GM19025 (cell line): Measurements from ENCODE around the gene PUS10.
"Not testable (repeated sequence)": the region's sequence is repeated elsewhere in the genome, so short reads cannot be mapped to it uniquely, and the experiment has no call there.

Experiments
- ATAC-seq: cut with Tn5 transposase; IDR thresholded peaks from one replicate; pipeline ENCODE4 v1.9.1; 2021; ENCODE audit warnings: mild to moderate bottlenecking, low read depth, moderate library complexity; ENCODE audit not compliant: unreplicated experiment

PUS10 gene, protein sequence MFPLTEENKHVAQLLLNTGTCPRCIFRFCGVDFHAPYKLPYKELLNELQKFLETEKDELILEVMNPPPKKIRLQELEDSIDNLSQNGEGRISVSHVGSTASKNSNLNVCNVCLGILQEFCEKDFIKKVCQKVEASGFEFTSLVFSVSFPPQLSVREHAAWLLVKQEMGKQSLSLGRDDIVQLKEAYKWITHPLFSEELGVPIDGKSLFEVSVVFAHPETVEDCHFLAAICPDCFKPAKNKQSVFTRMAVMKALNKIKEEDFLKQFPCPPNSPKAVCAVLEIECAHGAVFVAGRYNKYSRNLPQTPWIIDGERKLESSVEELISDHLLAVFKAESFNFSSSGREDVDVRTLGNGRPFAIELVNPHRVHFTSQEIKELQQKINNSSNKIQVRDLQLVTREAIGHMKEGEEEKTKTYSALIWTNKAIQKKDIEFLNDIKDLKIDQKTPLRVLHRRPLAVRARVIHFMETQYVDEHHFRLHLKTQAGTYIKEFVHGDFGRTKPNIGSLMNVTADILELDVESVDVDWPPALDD

DNA sequence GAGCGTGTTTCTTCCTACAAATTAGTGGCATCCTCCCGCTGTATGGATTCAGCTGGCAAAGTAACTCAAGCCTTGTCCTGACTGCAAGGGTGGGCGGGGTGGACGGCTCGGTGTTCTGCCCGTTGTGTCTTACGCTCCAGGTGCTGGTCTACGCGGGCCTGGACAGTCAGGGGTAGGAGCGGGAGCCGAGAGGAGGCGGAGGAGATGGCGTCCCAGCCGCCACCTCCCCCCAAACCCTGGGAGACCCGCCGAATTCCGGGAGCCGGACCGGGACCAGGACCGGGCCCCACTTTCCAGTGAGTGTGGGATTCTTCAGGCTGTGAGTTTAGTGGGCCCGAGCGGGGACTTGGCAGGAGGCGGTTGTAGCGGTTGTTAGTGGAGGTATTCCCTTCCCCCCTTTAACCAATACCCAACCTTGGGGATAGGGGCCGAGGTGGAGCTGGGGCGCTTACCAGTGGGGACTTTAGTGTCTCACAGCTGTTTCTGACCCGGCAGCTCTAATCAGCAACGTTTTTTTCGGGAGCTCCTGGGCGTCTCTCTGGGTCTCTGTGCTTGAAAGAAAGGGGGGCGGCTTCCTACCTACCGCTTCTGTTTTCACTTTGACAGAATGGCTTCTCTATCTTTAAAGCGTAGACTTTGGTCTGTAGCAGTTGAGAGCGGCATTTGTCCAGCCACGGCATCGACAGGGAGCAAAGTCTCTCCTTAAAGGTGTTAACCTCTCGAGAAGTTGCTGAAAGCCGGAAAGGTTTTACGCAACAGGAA lies at the start of gene PUS10, which contains the start of gene PEX13:
Gene PUS10 (minus strand): TSS at position 700 of the 762 bp plus-strand sequence. CDS start 6,365 bp downstream, outside the sequence.
Gene PEX13 (plus strand): TSS at position 165 of the 762 bp plus-strand sequence. CDS start 40 bp downstream, at position 205.
- peak; percentile 77 for ATAC-seq

DNA sequence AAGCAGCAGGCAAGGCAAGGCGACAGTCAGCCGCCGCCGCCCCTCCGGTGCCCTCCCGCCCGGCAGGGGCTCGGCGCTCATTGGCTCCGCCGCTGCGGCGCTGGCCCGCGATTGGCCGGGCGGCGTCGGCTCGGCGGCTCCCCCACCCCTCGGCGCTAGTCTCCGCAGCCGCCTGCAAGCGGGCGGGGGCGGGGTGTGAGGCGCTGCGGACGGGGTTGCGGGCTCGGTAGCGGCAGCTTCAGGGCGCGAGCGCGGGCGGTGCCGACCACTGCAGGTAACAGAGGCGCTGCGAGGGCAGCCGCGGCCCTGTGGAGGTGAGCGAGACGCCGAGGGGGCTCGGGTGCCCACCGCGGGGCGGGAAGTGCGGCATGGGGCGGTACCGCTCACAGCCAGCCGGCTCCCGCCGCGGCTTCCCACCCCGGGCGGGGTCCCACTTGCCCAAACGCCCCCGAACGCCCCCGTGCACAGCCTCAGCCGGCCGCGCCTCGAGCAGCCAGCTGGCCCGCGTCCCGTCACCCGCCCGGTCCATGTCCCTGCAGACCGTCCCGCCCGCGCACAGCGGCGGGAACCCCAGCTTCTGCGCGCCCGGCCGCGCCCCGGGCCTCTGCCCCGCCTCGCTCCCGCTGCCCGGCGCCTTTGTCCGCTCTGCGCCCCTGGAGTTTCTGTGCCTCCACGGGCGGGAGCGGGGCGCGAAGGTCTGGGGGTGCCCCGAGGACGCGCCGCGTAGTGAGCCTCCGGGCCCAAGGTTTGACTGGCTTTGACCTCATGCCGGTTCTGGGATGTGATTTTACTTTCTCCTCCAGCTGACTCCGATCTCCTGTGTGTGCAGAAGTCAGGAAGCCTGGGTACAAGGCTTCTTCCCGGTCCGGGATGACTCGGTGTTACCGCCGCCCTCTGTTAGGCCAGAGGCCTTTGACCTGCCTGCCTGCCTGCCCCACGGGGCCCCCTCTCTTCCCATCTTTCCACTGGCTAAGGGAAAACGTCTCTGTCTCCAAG lies 48.0 kb upstream of the PUS10 start, which contains the start of gene SANBR:
Gene SANBR (plus strand): TSS at position 158 of the 996 bp plus-strand sequence. CDS start 4,480 bp downstream, outside the sequence.
- ATAC-seq, result peak; percentile 97

DNA sequence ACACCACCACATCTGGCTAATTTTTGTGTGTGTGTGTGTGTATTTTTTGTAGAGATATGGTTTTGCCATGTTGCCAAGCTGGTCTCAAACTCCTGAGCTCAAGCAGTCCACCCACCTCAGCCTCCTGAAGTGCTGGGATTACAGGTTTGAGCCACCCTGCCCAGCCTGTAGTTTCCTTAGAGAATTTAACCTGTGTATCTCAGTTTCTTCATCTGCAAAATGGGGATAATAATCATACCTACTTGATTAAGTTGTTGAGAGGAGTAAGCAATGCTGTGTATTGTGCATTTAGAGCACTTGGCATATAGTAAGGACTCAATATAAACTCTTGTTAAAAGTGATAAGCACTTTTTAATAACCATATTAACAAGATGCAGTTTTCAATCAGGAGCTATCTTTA lies 41.3 kb upstream of the PUS10 start:
- no peak for ATAC-seq

- no peak for ATAC-seq
Observed at GRCh38 chr2:61057562-61057961, 39.5 kb upstream of the PUS10 start.

GRCh38 chr2:61055557-61055956 lies 37.5 kb upstream of the PUS10 start:
- ATAC-seq, result no peak

- ATAC-seq, result no peak
Observed at GRCh38 chr2:61045999-61046398, 27.9 kb upstream of the PUS10 start.

- ATAC-seq, result no peak
Observed at GRCh38 chr2:61045226-61045625, 27.2 kb upstream of the PUS10 start.

DNA sequence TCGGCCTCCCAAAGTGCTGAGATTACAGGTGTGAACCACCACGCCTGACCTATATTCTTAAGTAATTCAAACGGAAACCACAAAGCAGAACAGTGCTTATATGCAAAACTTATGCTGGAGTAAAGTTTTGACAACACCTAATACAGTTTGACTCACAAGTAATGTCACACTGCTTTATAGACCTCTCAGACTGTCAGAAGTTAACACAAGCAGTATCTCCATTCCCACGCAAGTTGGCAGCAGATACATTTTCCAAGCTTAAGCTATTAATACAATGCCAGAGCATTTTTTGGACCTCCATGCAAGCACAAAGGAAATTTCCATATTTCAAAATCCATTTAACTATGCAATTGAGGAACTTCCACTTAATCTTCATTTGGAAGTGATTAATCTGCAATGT lies 26.6 kb upstream of the PUS10 start:
- no peak for ATAC-seq

- ATAC-seq, result no peak
Observed at GRCh38 chr2:61042807-61043206, 24.8 kb upstream of the PUS10 start.

- ATAC-seq, result not testable (repeated sequence)
Observed at GRCh38 chr2:61036643-61037042, 18.6 kb upstream of the PUS10 start.

GRCh38 chr2:61034592-61034991 lies 16.5 kb upstream of the PUS10 start:
- ATAC-seq, result not testable (repeated sequence)

GRCh38 chr2:61029533-61029932 lies 11.5 kb upstream of the PUS10 start:
- no peak for ATAC-seq

- ATAC-seq, result no peak
Observed at GRCh38 chr2:61023670-61024069, 5.6 kb upstream of the PUS10 start.

GRCh38 chr2:61021228-61021660 lies 3.2 kb upstream of the PUS10 start:
- ATAC-seq, result no peak

GRCh38 chr2:61018798-61019197 lies 743 bp upstream of the PUS10 start:
- ATAC-seq, result no peak

DNA sequence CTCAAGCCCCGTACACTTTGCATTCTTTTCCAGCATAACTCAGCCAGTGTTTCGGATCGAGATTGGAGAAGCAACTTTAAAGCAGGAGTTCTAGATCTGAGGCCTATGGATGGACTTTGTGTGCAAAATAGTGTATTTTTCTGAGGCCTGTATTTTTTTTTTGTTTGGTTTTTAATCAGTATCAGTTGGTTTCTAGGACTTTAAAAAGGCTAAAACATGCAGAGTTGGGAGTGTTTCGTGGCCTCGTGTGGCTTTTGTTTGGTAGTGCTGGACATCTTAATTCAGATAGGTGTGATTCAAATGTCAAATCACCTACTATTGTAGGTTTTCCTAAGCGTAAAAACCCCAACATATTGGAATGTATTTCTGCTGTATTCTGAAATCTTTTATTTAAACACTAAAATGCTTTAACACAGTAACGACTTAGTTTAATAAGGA lies 282 bp upstream of the PUS10 start:
- no peak for ATAC-seq

- ATAC-seq, result peak; percentile 60
Observed at GRCh38 chr2:61017003-61017555, 976 bp downstream of the PUS10 start.

- no peak for ATAC-seq
Observed at GRCh38 chr2:61016392-61017002, 1.6 kb downstream of the PUS10 start.

DNA sequence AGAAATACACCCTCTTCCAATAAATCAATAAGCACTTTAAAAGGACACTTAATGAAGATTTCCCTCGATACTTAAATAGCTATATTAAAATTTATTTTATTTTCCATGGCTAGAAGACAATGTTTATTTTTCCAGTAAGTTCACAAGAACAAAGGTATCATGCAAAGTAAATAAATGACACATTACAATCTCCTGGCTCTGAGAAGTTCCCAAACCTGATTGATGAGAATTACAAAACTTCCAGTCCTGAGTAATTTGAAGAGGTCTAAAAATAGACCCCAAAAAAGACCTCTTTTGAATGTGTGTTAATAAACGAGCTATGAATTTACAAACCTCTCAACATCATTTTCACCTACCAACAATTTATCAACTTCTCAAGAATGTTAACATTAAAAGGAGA lies 2.1 kb downstream of the PUS10 start:
- no peak for ATAC-seq
